DND-41 (cell line): Measurements from ENCODE around the gene MACF1.

Experiments used
- ATAC-seq: fragments of 200-7000 bp; cut with Tn5 transposase; 3 replicates; pipeline ENCODE4 v1.9.1; 2021; ENCODE audit warnings: low read depth; ENCODE audit not compliant: insufficient read depth
- DNase-seq: peaks from one replicate; pipeline ENCODE4 v3.0.0-alpha.2; 2020
- H2AFZ ChIP-seq: 2 replicates; pipeline ENCODE4 v1.6.0; 2012; ENCODE audit warnings: low read depth, low read length
- H3K27ac ChIP-seq: 2 replicates; pipeline ENCODE4 v1.5.1; 2012; ENCODE audit warnings: low read length, inconsistent platforms
- H3K27me3 ChIP-seq: fragments of 200-600 bp; sonication (generic); 2 replicates; pipeline ENCODE4 v1.6.0; 2012; ENCODE audit warnings: low read length, mild to moderate bottlenecking, inconsistent platforms; ENCODE audit not compliant: insufficient read depth, poor library complexity
- H3K36me3 ChIP-seq: 2 replicates; pipeline ENCODE4 v1.5.1; 2012; ENCODE audit warnings: low read length, inconsistent platforms; ENCODE audit not compliant: insufficient read depth
- H3K4me1 ChIP-seq: 2 replicates; pipeline ENCODE4 v1.5.1; 2012; ENCODE audit warnings: mild to moderate bottlenecking, low read length; ENCODE audit not compliant: insufficient read depth
- H3K4me2 ChIP-seq: 2 replicates; pipeline ENCODE4 v1.6.0; 2012; ENCODE audit warnings: mild to moderate bottlenecking, moderate library complexity, low read length, inconsistent platforms; ENCODE audit not compliant: insufficient read depth
- H3K4me3 ChIP-seq, 2 experiments: fragments of 200-600 bp in 1 of 2; shearing (Covaris generic) in 1 of 2; 2 replicates each; pipeline ENCODE4 v1.5.1; 2012 to 2016; ENCODE audit warnings: inconsistent platforms in 2 of 2, low read length in 2 of 2, mild to moderate bottlenecking in 2 of 2, low read depth in 1 of 2, moderate library complexity in 1 of 2
- H3K79me2 ChIP-seq: 2 replicates; pipeline ENCODE4 v1.6.0; 2012; ENCODE audit warnings: low read length, inconsistent platforms; ENCODE audit not compliant: insufficient read depth
- H3K9ac ChIP-seq: 2 replicates; pipeline ENCODE4 v1.6.0; 2012; ENCODE audit warnings: low read depth, mild to moderate bottlenecking, inconsistent platforms, low read length, moderate library complexity
- H3K9me3 ChIP-seq: 2 replicates; pipeline ENCODE4 v1.5.1; 2012; ENCODE audit warnings: low read length, moderate library complexity, mild to moderate bottlenecking, inconsistent platforms; ENCODE audit not compliant: insufficient read depth, severe bottlenecking
- H4K20me1 ChIP-seq: 2 replicates; pipeline ENCODE4 v1.6.0; 2012; ENCODE audit warnings: low read length; ENCODE audit not compliant: insufficient read depth
- EZH2 ChIP-seq: IDR thresholded peaks from 3 replicates; pipeline ENCODE4 v1.6.1; 2012; ENCODE audit warnings: borderline replicate concordance, low read depth, mild to moderate bottlenecking, moderate library complexity, low read length, inconsistent platforms; ENCODE audit not compliant: severe bottlenecking
- TF ChIP-seq, protein P1 (sequence below): IDR thresholded peaks from 2 replicates; pipeline ENCODE4 v1.5.1; 2012; ENCODE audit warnings: borderline replicate concordance, low read length, moderate library complexity, mild to moderate bottlenecking; ENCODE audit not compliant: poor library complexity, severe bottlenecking; ENCODE audit errors: extremely low read depth

The MACF1 gene

DNA sequence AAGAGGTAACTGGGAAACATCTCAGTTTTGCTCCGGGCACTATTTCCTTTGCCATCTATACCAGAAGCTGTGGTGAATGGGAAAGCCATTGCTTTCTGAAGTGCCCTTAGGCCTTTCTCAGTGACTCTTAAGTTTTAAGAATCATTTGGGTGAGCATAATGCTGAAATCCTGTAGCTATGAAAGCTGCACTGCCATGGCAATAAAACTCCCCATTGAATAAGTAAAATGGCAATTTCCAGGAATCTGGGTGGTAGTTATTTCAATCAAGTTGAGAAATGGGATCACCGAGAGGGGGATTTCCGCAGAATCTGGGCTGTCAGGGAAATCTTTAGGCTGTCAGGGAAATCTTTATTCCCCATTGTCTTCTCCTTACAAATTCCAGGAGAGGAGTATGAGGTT is 26.8 kb upstream of the MACF1 start:
- no peaks in the 10 kb centered on the region; the same call in 1 of the 2 replicates for H3K79me2 ChIP-seq
- H2AFZ ChIP-seq: no peak overlapping the region
- H3K4me3 ChIP-seq: no peak overlapping the region
- DNase-seq (no peak), ATAC-seq (no peak)
- H3K27ac ChIP-seq: no peak overlapping the region
- no peaks in the 10 kb centered on the region for H3K9me3 ChIP-seq
- no peak overlapping the region for H3K4me2 ChIP-seq
- no peaks in the 10 kb centered on the region for H4K20me1 ChIP-seq
- 0 out of 2 replicates have a peak, but pooled peaks cover under 1% of the 10 kb centered on the region for H3K4me1 ChIP-seq
- no peaks in the 10 kb centered on the region for H3K36me3 ChIP-seq
- no peaks in the 10 kb centered on the region for H3K27me3 ChIP-seq
- TF ChIP-seq, protein P1, sequence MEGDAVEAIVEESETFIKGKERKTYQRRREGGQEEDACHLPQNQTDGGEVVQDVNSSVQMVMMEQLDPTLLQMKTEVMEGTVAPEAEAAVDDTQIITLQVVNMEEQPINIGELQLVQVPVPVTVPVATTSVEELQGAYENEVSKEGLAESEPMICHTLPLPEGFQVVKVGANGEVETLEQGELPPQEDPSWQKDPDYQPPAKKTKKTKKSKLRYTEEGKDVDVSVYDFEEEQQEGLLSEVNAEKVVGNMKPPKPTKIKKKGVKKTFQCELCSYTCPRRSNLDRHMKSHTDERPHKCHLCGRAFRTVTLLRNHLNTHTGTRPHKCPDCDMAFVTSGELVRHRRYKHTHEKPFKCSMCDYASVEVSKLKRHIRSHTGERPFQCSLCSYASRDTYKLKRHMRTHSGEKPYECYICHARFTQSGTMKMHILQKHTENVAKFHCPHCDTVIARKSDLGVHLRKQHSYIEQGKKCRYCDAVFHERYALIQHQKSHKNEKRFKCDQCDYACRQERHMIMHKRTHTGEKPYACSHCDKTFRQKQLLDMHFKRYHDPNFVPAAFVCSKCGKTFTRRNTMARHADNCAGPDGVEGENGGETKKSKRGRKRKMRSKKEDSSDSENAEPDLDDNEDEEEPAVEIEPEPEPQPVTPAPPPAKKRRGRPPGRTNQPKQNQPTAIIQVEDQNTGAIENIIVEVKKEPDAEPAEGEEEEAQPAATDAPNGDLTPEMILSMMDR: no peak
- no peak for TF ChIP-seq EZH2
- no peak overlapping the region for H3K9ac ChIP-seq

DNA sequence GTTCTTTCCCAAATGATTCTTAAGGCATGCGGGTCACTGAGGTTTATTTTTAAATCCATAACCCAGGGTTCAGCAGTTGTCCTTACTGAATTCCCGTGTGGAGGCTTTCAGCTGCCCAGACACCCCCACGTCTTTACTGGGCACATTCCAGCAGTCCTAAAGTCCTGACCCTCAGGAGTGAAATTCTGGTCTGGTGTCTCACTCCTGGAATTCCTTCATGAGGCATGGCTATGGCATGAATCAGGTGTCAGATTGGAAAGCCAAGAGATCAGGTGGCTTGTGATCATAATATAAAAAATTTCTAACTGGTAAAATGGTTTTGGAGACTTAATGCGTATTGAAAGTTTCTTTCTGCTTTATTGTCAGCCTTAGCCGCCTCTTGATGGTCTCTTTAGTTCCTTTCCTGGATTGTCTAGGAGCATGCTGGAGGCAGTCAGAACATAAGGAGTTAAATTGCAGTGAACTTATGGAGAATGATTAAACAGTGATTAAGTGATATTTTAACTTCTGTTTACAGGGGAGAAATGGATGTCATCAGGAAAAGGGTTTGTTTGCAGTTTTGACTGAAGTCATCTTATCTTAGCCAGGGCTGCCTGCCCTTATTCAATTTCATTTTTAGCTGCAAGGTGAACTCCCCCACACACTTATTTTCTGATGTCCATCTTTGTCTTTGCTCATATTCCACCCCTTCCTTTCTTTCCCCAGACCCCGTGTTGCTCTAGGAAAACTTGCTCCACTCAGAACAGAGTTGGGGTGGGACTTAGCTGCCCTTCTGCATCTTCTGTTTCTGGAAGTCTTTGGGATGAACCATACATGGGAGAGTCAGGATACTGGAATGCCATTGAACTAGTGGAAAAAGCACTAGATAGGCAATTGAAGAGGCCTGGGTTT is 25.7 kb upstream of the MACF1 start:
- TF ChIP-seq, protein P1: no peak
- TF ChIP-seq EZH2: no peak
- Histone ChIP-seq H3K4me1 (peaks cover 12% of the 10 kb centered on the region), H3K79me2 (no peaks in the 10 kb centered on the region; the same call in 1 of the 2 replicates), H3K4me2 (no peak overlapping the region), H3K4me3 (no peak overlapping the region), H3K27ac (no peak overlapping the region), H2AFZ (no peak overlapping the region), H3K9ac (no peak overlapping the region), H4K20me1 (no peaks in the 10 kb centered on the region), H3K27me3 (no peaks in the 10 kb centered on the region), H3K36me3 (no peaks in the 10 kb centered on the region), H3K9me3 (no peaks in the 10 kb centered on the region)
- ATAC-seq (no peak), DNase-seq (no peak)

- Histone ChIP-seq H4K20me1 (peaks cover 7% of the 10 kb centered on the region; the same call in 1 of the 2 replicates), H3K27ac (no peak overlapping the region), H3K27me3 (no peaks in the 10 kb centered on the region), H3K9ac (no peak overlapping the region), H3K4me3 (no peak overlapping the region), H3K79me2 (no peaks in the 10 kb centered on the region; the same call in 1 of the 2 replicates), H3K4me2 (no peak overlapping the region), H3K4me1 (peaks cover 28% of the 10 kb centered on the region), H3K36me3 (no peaks in the 10 kb centered on the region), H2AFZ (no peak overlapping the region), H3K9me3 (no peaks in the 10 kb centered on the region)
- no peak for DNase-seq
- no peak for ATAC-seq
- TF ChIP-seq, protein P1: no peak
- no peak for TF ChIP-seq EZH2
These were observed 23.2 kb upstream of the MACF1 start for GRCh38 chr1:39181311-39181710.
